ENCODE data around the gene CATSPER4.

DNA sequence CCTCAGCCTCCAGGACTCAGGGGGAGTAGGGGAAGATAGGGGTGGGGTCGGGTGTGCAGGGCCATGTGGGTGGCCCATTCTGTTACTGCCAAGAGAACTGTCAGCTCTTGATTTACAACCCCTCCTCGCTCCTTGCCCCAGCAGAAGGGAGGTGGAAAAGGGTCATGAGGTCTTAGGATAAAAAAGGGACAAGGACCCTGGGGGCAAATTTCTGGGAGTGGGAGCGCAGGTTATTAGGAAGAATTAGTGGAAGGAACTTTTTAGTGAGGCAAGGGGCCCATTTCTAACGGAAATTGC, 30.7 kb upstream of the CATSPER4 start:
- TF ChIP-seq, protein P1, sequence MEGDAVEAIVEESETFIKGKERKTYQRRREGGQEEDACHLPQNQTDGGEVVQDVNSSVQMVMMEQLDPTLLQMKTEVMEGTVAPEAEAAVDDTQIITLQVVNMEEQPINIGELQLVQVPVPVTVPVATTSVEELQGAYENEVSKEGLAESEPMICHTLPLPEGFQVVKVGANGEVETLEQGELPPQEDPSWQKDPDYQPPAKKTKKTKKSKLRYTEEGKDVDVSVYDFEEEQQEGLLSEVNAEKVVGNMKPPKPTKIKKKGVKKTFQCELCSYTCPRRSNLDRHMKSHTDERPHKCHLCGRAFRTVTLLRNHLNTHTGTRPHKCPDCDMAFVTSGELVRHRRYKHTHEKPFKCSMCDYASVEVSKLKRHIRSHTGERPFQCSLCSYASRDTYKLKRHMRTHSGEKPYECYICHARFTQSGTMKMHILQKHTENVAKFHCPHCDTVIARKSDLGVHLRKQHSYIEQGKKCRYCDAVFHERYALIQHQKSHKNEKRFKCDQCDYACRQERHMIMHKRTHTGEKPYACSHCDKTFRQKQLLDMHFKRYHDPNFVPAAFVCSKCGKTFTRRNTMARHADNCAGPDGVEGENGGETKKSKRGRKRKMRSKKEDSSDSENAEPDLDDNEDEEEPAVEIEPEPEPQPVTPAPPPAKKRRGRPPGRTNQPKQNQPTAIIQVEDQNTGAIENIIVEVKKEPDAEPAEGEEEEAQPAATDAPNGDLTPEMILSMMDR (IDR thresholded peaks at IDR 0.05): no peak
- TF ChIP-seq POLR2A (IDR thresholded peaks at IDR 0.05): no peak
- no peak for TF ChIP-seq POLR2AphosphoS5 (IDR thresholded peaks at IDR 0.05)
